Tibial artery (tissue), 4 donors: ENCODE results near the gene PBRM1.
A peak's percentile ranks its signal among the peaks of the same experiment; 100 is the strongest.

Experiments
- DNase-seq, 2 donors: peaks; one replicate each; pipeline ENCODE4 v3.0.0-alpha.2; 2019
- H3K27ac ChIP-seq, 2 donors: fragments of 200-600 bp; sonication (generic) in 1 of 2; 1 replicate in 1 of 2; 2 replicates in 1 of 2; pipeline ENCODE4 v1.5.1; 2018 to 2019; ENCODE audit warnings: mild to moderate bottlenecking in 1 of 2
- H3K27me3 ChIP-seq, 2 donors: fragments of 200-600 bp; sonication (generic) in 1 of 2; one replicate each; pipeline versions ENCODE4 v1.5.1 to v1.6.0; 2016 to 2019
- H3K36me3 ChIP-seq, 3 donors: fragments of 200-600 bp; sonication (generic) in 2 of 3; one replicate each; pipeline ENCODE4 v1.5.1; 2016 to 2019; ENCODE audit warnings: mild to moderate bottlenecking in 2 of 3
- H3K4me1 ChIP-seq, 4 donors: fragments of 200-600 bp; sonication (generic) in 2 of 4; 1 replicate in 3 of 4; 2 replicates in 1 of 4; pipeline ENCODE4 v1.5.1; 2016 to 2019
- H3K4me3 ChIP-seq, 2 donors: fragments of 200-600 bp; sonication (generic) in 1 of 2; 1 replicate in 1 of 2; 2 replicates in 1 of 2; pipeline ENCODE4 v1.5.1; 2018 to 2019; ENCODE audit warnings: mild to moderate bottlenecking in 2 of 2
- H3K9me3 ChIP-seq, 3 donors: fragments of 200-600 bp; sonication (generic) in 1 of 3; one replicate each; pipeline ENCODE4 v1.5.1; 2016 to 2019
- CTCF ChIP-seq, 2 experiments: fragments of 200-600 bp in 1 of 2; fragments of 450-650 bp in 1 of 2; IDR thresholded peaks; one replicate each; pipeline ENCODE4 v1.5.1; 2017 to 2019; ENCODE audit warnings: antibody characterized with exemption in 2 of 2, mild to moderate bottlenecking in 1 of 2, moderate library complexity in 1 of 2
- intact Hi-C: fragments of 100-400 bp; cut with DNase I; formaldehyde crosslinking; loops from one replicate; pipeline ENCODE4 v1.15.0; 2023; ENCODE audit warnings: low total_unique reads

The PBRM1 gene

GRCh38 chr3:52705688-52706686 lies 20.3 kb upstream of the PBRM1 start, which contains the start of the genes GLT8D1 and SPCS1:
GLT8D1 (minus strand) TSS chr3:52705791; CDS start chr3:52700460, 5,331 bp downstream.
SPCS1 (plus strand) TSS chr3:52706106; CDS start chr3:52706247, 141 bp downstream.
- TF ChIP-seq CTCF (IDR thresholded peaks at IDR 0.05): no peak
- H3K27ac ChIP-seq: peak within 1 kb of the TSS; percentile 92 to 95
- peaks cover 0 to 48% (median 33%) of the 10 kb centered on the region in 4 donors for H3K4me1 ChIP-seq
- intact Hi-C loops: no loop called here
- H3K9me3 ChIP-seq: no peaks in the 10 kb centered on the region
- H3K27me3 ChIP-seq: no peaks in the 10 kb centered on the region
- H3K36me3 ChIP-seq: peaks cover 8 to 18% (median 14%) of the 10 kb centered on the region in 3 donors
- DNase-seq: peak; percentile 77 to 91
- H3K4me3 ChIP-seq: peak within 1 kb of the TSS; percentile 74 to 76

- H3K27me3 ChIP-seq: no peaks in the 10 kb centered on the region
- peaks cover 8 to 18% (median 14%) of the 10 kb centered on the region in 3 donors for H3K36me3 ChIP-seq
- H3K27ac ChIP-seq: peak overlapping the region; percentile 92 to 95
- intact Hi-C loops: no loop called here
- H3K9me3 ChIP-seq: no peaks in the 10 kb centered on the region
- no peak for DNase-seq
- H3K4me1 ChIP-seq: peaks cover 0 to 48% (median 33%) of the 10 kb centered on the region in 4 donors
- peak overlapping the region; percentile 74 to 76 for H3K4me3 ChIP-seq
- no peak for TF ChIP-seq CTCF (IDR thresholded peaks at IDR 0.05)
These were observed 19.6 kb upstream of the PBRM1 start for GRCh38 chr3:52705438-52705687.

- peak overlapping the region; percentile 74 to 76 for H3K4me3 ChIP-seq
- intact Hi-C loops: no loop called here
- H3K36me3 ChIP-seq: peaks cover 11 to 19% (median 18%) of the 10 kb centered on the region in 3 donors
- H3K27me3 ChIP-seq: no peaks in the 10 kb centered on the region
- peak overlapping the region; percentile 92 to 95 for H3K27ac ChIP-seq
- no peak for TF ChIP-seq CTCF (IDR thresholded peaks at IDR 0.05)
- no peaks in the 10 kb centered on the region for H3K9me3 ChIP-seq
- peaks cover 0 to 48% (median 33%) of the 10 kb centered on the region in 4 donors for H3K4me1 ChIP-seq
- peak in 1 of 2 donors; percentile 72 for DNase-seq
These were observed 19.1 kb upstream of the PBRM1 start for GRCh38 chr3:52704611-52705437.

GRCh38 chr3:52703341-52703740 lies 17.6 kb upstream of the PBRM1 start:
- Histone ChIP-seq H3K4me3 (no peak overlapping the region), H3K27me3 (no peaks in the 10 kb centered on the region), H3K36me3 (peaks cover 14 to 18% (median 14%) of the 10 kb centered on the region in 3 donors), H3K27ac (peak overlapping the region in 1 of 2 donors; percentile 95), H3K4me1 (peaks cover 0 to 48% (median 33%) of the 10 kb centered on the region in 4 donors), H3K9me3 (no peaks in the 10 kb centered on the region)
- no peak for TF ChIP-seq CTCF (IDR thresholded peaks at IDR 0.05)
- intact Hi-C loops: no loop called here
- DNase-seq: no peak

GRCh38 chr3:52697632-52697965 lies 11.9 kb upstream of the PBRM1 start:
- Histone ChIP-seq H3K4me1 (peaks cover 0 to 8% (median under 1%) of the 10 kb centered on the region in 4 donors), H3K4me3 (no peak overlapping the region), H3K27me3 (no peaks in the 10 kb centered on the region), H3K9me3 (no peaks in the 10 kb centered on the region), H3K27ac (no peak overlapping the region), H3K36me3 (peaks cover 60 to 70% (median 67%) of the 10 kb centered on the region in 3 donors)
- no peak for DNase-seq
- no peak for TF ChIP-seq CTCF (IDR thresholded peaks at IDR 0.05)
- intact Hi-C loops: no loop called here
